ENCODE measurements around the gene HNRNPL. TPM values are rescaled to one million over a fixed set of nuclear protein-coding genes. Genes with fewer than 3 reads are reported as not detected.
A peak's percentile ranks its signal among the peaks of the same experiment; 100 is the strongest.

The HNRNPL gene
- total RNA-seq, 1 donor from 2014 or later: 158 TPM

GRCh38 chr19:38850976-38851621 is 1.3 kb upstream of the HNRNPL start:
- peak; percentile 57 for DNase-seq
- no peak for ATAC-seq (ENCODE audit: poor library complexity)
- intact Hi-C loops (cut with DNase I): no loop called here

DNA sequence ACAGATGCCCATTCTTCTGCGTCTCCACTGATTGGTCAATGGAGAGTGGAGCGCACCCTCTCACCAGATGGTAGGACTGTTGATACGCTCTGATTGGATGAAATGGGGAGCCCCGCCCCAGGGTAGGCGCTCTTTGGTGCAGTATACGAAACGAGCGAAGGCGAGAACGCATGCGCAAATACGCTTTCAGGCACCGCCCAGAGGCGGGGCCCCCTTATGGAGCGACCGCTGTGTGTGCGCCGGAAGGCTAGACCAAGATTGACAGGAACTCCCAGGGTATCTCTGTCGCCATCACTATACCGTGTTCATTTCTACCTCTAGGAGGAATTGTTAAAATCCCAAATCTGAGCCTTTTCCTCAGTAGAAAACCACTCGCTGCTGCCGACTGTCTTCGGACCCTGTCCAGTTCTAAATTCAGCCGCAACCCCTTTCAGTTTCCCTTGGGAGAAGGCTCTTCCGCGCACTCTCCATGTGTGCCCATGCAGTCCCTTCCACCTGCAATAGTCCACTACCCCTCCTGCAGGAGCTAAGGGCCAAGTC is 720 bp upstream of the HNRNPL start:
- intact Hi-C loops (cut with DNase I): no loop called here
- peak; percentile 99 for DNase-seq
- peak; percentile 80 for ATAC-seq (ENCODE audit: poor library complexity)

- DNase-seq (peak; percentile 98), ATAC-seq (ENCODE audit: poor library complexity) (peak; percentile 69)
- intact Hi-C loops (cut with DNase I): loop anchor here (10.0 kb wide), 1 partner anchor 215 kb away; no protein-coding TSS in a partner anchor
These were observed 483 bp downstream of the HNRNPL start for GRCh38 chr19:38849147-38849859.

DNA sequence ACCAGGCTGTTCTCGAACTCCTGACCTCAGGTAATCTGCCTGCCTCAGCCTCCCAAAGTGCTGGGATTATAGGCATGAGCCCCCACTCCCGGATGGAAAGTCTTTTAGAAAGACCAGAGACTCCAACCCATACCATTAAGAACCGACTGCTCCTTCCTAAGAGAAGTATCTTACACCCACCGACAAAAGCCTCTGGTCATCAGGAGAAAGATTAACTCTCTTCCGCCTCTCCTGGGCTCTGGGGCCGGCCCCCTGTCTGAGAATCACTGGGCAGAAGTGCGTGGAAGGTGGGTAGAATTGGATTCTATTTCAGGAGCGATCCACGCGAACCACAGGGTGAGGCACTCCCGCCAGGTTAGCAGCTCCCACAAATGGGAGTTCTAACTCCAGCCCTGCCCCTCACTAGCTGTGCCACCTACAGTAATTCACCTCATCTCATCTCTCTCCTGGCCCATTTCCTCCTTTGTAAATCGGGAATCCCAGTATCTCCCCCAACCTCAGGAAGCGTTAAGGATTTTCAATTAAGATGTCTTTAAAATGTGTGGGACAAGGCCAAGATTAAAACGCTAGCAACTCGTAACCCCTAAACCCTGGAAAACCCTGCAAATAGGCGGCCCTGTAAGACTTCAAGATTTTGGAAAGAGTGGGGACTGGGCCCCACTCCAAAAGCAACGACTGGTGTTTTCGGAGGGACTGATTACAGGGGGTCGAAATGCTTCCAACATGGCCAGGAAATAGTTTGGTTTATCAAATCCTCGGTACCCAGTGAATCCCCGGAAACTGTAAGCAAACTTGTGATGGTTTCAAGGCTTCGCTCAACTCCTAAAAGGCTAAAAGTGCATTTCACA is 1.3 kb downstream of the HNRNPL start:
- ATAC-seq (ENCODE audit: poor library complexity): no peak
- intact Hi-C loops (cut with DNase I): loop anchor here (10.0 kb wide), 1 partner anchor 214 kb away; no protein-coding TSS in a partner anchor
- DNase-seq: peak; percentile 4

DNA sequence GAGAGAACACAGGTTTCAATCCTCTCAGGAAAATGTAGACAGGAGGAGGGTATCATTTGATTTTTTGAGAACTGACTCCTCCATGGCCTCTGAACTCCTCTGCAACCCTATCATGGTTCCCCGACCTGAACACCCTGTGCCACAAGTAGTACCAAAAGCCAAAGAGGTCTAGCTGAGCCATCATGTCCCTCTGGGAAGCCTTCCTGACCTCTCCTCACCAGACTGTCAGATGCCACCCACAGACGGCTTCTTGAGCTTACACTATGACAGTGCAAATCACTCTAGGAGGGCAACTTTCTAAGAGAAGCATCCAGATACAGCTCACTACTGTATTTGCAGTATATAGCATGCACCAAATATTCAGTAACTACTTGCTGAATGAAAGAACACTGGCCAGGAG is 3.7 kb downstream of the HNRNPL start:
- ATAC-seq (ENCODE audit: poor library complexity) (no peak), DNase-seq (no peak)
- intact Hi-C loops (cut with DNase I): loop anchor here (10.0 kb wide), 1 partner anchor 211 kb away; no protein-coding TSS in a partner anchor

DNA sequence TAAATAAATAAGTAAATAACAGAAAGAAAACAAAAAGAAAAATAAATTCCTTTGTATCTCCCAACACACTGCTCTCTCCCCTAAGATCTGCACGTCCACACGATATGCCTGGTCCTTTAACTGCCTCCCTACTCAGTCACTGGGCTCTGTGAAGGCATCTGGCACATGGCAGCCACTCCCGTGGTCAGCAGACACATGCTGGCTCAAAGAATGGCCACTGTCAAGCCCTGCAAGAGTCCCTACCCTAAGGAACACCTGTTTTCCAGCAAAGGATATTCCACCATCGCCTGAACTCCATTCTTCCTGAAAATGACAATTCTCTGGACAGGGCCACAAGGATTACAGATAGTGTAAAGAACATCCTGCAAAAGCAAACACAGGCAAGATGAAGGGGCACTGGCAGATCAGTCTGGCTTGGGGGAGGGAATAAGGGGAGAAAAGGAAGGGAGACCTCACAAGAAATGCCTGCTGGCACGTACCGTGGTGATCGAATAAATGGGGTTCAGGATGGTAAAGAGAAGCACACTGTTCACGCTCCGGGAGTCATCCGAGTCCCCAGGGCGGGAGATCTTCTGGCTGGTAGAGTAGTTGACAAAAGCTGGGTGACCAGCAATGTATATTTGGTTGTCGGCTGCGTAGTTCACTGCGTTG is 4.3 kb downstream of the HNRNPL start:
- ATAC-seq (ENCODE audit: poor library complexity) (no peak), DNase-seq (peak; percentile 23)
- intact Hi-C loops (cut with DNase I): loop anchor here (10.0 kb wide), 1 partner anchor 211 kb away; no protein-coding TSS in a partner anchor

GRCh38 chr19:38844093-38844686 is 5.6 kb downstream of the HNRNPL start:
- peak; percentile 14 for DNase-seq
- intact Hi-C loops (cut with DNase I): loop anchor here (10.0 kb wide), 1 partner anchor 209 kb away; no protein-coding TSS in a partner anchor
- no peak for ATAC-seq (ENCODE audit: poor library complexity)

DNA sequence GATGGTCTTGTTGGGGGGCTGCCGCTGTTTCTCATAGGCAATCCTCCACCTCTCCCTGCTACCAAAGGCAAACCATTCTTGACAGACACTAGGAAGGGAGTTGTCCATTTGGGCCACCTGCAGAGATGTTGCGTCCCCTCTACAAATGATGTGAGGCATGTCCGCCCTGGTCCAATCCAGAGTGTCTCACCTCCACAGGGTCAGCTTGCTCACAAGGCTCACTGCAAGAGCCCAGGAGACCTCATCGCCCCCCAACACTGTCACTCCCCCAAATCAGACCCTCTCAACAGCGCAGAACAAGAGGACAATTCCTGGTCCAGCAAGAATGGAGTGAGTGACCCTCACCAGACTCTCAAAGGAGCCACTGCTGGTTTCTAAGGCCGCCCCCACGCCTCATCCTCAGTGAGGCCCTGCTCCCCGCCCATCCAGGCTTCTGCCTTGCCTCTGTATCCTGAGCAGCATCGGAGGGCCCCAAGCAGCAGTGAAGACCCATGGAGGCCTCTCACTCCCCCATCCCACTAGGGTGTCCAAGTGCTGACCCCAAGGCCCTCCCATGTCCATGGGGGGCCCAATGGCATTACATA is 6.5 kb downstream of the HNRNPL start:
- DNase-seq (peak; percentile 24), ATAC-seq (ENCODE audit: poor library complexity) (no peak)
- intact Hi-C loops (cut with DNase I): loop anchor here (10.0 kb wide), 1 partner anchor 208 kb away; no protein-coding TSS in a partner anchor

- ATAC-seq (ENCODE audit: poor library complexity) (no peak), DNase-seq (peak; percentile 37)
- intact Hi-C loops (cut with DNase I): loop anchor here (10.0 kb wide), 1 partner anchor 208 kb away; no protein-coding TSS in a partner anchor
These were observed 7.2 kb downstream of the HNRNPL start for GRCh38 chr19:38842439-38843174.

- DNase-seq (peak; percentile 37), ATAC-seq (ENCODE audit: poor library complexity) (no peak)
- intact Hi-C loops (cut with DNase I): loop anchor here (10.0 kb wide), 1 partner anchor 207 kb away; no protein-coding TSS in a partner anchor
These were observed 7.9 kb downstream of the HNRNPL start for GRCh38 chr19:38841787-38842438.

DNA sequence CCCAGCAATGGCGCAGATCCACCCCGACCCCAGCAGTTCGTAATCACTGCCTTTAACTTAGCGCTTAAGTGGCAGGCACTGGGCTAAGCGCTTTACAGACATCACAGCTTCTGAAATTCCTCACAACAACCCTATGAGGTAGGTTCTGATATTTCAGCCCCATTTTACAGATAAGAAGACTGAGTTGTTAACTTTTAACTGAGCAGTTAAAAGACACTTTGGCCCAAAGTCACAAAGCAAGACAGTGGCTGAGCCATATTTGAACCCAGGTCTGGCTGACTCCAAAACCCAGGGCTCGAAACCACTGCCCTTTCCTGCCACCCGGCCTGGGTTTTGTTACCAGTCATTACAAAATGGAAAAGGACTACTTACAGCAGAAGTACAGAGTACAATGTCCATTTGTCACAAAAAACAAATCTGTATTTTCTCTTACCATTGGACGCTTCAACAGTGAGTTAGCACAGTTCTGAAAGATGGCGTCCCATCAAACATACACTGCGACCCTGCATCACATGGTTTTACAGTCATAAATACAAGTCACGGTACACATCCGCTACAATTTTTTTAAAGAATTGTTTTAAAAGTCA is 8.5 kb downstream of the HNRNPL start:
- DNase-seq (no peak), ATAC-seq (ENCODE audit: poor library complexity) (no peak)
- intact Hi-C loops (cut with DNase I): loop anchor here (10.0 kb wide), 1 partner anchor 206 kb away; no protein-coding TSS in a partner anchor

- DNase-seq (peak; percentile 30), ATAC-seq (ENCODE audit: poor library complexity) (no peak)
- intact Hi-C loops (cut with DNase I): loop anchor here (10.0 kb wide), 1 partner anchor 206 kb away; no protein-coding TSS in a partner anchor
These were observed 9.2 kb downstream of the HNRNPL start for GRCh38 chr19:38840583-38840968.

DNA sequence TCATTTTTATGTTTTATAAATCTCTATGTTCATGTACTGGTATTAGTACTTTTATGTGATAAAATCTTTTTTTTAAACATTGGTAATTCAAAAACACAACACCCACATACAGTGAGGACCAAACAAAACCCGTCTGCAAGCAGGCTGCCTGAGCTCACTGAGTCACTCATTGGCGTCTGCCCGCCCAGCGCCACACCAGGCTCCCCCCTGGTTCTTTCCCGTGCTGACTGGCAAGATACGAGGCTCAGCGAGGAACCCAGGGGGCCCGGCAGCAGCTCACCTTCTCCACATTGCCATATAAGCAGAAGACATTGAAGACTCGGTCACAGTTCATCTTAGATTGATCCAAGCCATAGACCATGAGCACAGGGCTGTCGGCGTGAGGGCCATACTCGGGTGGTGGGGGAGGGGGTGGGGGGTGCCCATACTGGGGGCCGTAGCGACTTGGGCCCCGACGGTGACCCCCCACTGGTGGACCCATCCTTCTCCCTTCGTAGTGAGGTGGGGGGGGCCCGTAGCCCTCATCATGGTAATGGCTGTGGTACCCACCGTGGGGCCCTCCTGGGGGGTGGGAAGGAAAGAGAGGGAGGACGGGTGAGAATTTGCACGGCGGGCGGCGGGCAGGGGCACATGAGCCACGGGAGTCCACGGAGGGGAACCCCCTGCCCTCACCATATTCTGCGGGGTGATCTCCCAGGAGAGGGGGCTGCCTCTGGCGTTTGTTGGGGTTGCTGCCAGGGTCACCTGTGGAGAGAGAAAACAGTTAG is 9.8 kb downstream of the HNRNPL start:
- intact Hi-C loops (cut with DNase I): loop anchor here (10.0 kb wide), 1 partner anchor 205 kb away; no protein-coding TSS in a partner anchor
- ATAC-seq (ENCODE audit: poor library complexity) (no peak), DNase-seq (peak; percentile 41)

DNA sequence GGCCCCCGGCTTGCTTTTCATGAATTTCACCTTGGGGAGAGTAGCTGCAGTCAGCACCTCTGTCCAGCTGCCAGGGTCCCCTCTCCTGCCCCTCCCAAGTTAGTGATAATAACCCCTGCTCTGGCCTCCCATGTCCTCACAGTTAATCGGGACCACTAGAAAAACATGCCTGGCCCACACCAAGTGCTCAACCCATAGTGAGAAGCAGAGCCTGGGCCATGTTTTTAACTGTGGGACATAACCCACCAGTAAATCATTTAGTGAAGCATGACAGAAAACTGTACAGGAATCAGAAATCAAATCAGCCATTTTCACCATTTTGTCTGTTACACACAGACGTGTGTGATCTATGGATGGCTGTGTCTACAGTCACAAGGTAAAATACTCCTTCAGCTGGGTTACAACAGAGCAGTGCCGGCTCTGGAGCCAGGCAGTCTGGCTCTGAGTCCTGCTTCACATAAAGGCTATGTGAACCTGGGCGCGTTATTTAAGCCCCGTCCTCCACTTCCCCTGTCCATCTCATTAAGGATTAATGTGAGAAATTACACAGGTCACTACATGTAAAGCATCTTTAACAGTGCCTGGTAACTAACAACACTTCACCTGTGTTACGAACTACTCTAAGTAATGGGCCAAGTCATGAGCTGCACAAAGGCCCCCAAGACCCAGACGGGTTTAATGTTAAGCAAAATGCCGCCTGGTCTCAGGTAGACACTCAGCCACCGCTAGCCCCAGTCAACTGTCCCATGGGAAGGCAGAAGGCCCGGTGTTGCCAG is 10.6 kb downstream of the HNRNPL start:
- no peak for ATAC-seq (ENCODE audit: poor library complexity)

More for the DNA sequence above, 10.6 kb downstream of the HNRNPL start:
- peak; percentile 15 for DNase-seq
- intact Hi-C loops (cut with DNase I): no loop called here

Data from Right ventricle myocardium superior (tissue), 1 donor.